ENCODE measurements around the gene ACVRL1.

Gene ACVRL1

DNA sequence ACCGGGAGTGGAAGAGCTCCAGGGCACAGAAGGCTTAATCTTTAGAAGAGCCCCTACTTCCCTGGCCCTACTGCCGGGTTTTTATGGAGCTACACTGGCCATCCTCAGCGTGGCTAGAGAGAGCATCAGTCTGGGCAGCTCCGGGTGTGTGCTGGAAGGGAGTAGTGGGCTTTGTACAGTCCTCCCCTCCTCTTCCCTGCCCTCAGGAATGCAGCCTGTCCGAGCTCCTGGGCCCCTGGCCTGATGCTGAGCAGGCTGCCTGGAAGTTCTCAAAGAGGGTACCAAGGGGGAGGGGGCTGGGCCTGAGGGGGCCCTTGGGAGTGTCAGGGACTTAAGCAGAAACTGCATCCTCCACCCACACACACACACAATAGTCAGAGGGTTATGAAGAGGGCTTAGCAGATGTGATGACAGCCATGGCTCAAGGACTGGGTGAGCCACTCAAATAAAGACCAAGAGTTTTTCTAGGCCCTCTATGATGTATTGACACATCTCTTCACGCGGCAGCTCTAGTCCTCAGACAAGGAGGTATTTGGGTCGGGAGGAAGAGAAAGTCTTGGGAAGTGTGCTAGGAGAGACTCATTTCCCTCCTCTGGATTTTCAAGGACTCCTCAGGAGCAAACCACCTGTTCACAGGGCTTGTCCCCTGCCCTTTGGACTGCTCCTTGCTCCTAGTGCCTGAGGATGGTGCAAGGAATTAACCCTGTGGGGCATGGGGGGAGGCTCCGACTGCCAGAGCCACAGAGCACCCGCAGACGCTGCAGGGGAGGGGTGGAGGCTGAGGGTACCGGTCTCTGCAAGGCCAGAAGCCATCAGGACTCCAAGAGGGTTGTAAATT lies 42.3 kb upstream of the ACVRL1 start:
- Histone ChIP-seq H3K27me3 (no peaks in the 10 kb centered on the region), H3K4me1 (peaks cover 14% of the 10 kb centered on the region), H3K4me3 (ENCODE audit: low read depth, low read length) (peak overlapping the region; percentile 60), H3K36me3 (no peaks in the 10 kb centered on the region), H3K9me3 (no peaks in the 10 kb centered on the region)
- no peak for DNase-seq
- no peak for TF ChIP-seq CTCF (IDR thresholded peaks at IDR 0.05; ENCODE audit: low read depth, low read length)

DNA sequence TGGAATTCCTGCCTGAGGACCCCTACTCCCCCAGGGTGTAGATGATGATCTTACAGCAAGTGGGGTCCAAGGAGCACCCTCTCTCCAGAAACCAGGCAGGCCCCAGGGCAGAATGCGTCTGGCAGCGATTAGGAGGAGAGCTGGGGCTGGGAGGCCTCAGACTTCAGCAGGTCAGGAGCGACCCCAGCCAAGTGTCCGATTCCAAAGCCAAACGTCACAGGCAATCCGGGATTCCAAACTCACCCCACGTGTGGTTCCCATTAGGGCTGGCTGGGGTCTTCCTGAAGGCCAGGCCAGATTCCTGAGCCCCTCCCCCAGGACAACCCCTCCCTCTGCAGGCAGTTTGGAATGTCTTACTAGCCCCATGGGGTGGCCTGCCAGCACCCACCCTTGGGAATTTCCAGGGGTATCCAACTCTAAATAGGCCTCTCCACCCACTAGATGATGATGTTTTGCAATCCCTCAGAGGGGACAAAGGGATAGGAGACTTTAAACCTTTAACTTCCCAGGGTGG lies 41.5 kb upstream of the ACVRL1 start:
- Histone ChIP-seq H3K27me3 (no peaks in the 10 kb centered on the region), H3K4me1 (peaks cover 14% of the 10 kb centered on the region), H3K4me3 (ENCODE audit: low read depth, low read length) (no peak overlapping the region), H3K9me3 (no peaks in the 10 kb centered on the region), H3K36me3 (no peaks in the 10 kb centered on the region)
- no peak for TF ChIP-seq CTCF (IDR thresholded peaks at IDR 0.05; ENCODE audit: low read depth, low read length)
- DNase-seq, result no peak

GRCh38 chr12:51866324-51866723 lies 41.0 kb upstream of the ACVRL1 start:
- no peak overlapping the region for H3K4me3 ChIP-seq (ENCODE audit: low read depth, low read length)
- H3K36me3 ChIP-seq, result no peaks in the 10 kb centered on the region
- no peaks in the 10 kb centered on the region for H3K27me3 ChIP-seq
- no peaks in the 10 kb centered on the region for H3K9me3 ChIP-seq
- TF ChIP-seq CTCF (IDR thresholded peaks at IDR 0.05; ENCODE audit: low read depth, low read length), result no peak
- H3K4me1 ChIP-seq, result peaks cover 14% of the 10 kb centered on the region
- DNase-seq, result no peak

DNA sequence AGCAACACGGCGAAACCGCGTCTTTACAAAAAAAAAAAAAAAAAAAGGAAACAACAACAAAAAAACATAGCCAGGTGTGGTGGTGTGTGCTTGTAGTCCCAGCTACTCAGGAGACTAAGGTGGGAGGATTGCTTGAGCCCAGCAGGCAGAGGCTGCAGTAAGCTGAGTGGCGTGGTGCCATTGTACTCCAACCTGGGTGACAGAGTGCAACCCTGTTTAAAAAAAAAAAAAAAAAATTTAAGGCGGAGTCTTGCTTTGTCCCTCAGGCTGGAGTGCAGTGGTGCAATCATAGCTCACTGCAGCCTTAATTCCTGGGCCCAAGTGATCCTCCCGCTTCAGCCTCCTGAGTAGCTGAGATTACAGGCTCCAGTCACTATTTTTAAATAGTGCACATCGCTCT lies 40.5 kb upstream of the ACVRL1 start:
- Histone ChIP-seq H3K4me1 (peaks cover 14% of the 10 kb centered on the region), H3K36me3 (no peaks in the 10 kb centered on the region), H3K9me3 (no peaks in the 10 kb centered on the region), H3K4me3 (ENCODE audit: low read depth, low read length) (no peak overlapping the region), H3K27me3 (no peaks in the 10 kb centered on the region)
- no peak for TF ChIP-seq CTCF (IDR thresholded peaks at IDR 0.05; ENCODE audit: low read depth, low read length)
- no peak for DNase-seq

GRCh38 chr12:51867371-51867770 lies 39.9 kb upstream of the ACVRL1 start:
- TF ChIP-seq CTCF (IDR thresholded peaks at IDR 0.05; ENCODE audit: low read depth, low read length), result no peak
- H3K36me3 ChIP-seq, result no peaks in the 10 kb centered on the region
- H3K4me3 ChIP-seq (ENCODE audit: low read depth, low read length), result no peak overlapping the region
- H3K9me3 ChIP-seq, result no peaks in the 10 kb centered on the region
- H3K27me3 ChIP-seq, result no peaks in the 10 kb centered on the region
- no peak for DNase-seq
- H3K4me1 ChIP-seq, result peaks cover 14% of the 10 kb centered on the region

- H3K4me3 ChIP-seq (ENCODE audit: low read depth, low read length), result no peak overlapping the region
These were observed 39.4 kb upstream of the ACVRL1 start for GRCh38 chr12:51867796-51868428.

More at GRCh38 chr12:51867796-51868428, 39.4 kb upstream of the ACVRL1 start:
- Histone ChIP-seq H3K4me1 (peaks cover 14% of the 10 kb centered on the region), H3K9me3 (no peaks in the 10 kb centered on the region), H3K36me3 (no peaks in the 10 kb centered on the region), H3K27me3 (no peaks in the 10 kb centered on the region)
- DNase-seq, result no peak
- TF ChIP-seq CTCF (IDR thresholded peaks at IDR 0.05; ENCODE audit: low read depth, low read length), result no peak
